Measurements from ENCODE around the gene GUCY1A1.

Gene GUCY1A1

DNA sequence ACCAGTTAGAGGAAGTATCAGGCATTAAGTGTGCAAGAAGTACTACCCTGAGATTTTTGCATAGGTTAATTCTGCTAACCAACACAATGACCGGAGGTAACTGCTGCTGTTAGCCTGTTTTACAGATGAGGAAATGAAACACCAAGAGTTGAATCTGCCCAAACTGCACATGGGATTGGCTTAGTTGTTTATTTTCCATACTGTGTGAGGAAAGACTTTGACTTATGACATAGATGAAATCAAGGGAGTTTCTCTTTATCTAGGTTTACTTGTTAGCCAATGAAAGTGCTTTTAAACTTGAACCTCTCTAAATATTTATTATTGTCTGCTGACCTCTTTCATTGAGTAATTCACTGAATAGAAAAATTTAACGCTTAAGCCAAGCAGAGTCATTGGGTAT, 102.4 kb downstream of the GUCY1A1 start:
- no peak for ATAC-seq

DNA sequence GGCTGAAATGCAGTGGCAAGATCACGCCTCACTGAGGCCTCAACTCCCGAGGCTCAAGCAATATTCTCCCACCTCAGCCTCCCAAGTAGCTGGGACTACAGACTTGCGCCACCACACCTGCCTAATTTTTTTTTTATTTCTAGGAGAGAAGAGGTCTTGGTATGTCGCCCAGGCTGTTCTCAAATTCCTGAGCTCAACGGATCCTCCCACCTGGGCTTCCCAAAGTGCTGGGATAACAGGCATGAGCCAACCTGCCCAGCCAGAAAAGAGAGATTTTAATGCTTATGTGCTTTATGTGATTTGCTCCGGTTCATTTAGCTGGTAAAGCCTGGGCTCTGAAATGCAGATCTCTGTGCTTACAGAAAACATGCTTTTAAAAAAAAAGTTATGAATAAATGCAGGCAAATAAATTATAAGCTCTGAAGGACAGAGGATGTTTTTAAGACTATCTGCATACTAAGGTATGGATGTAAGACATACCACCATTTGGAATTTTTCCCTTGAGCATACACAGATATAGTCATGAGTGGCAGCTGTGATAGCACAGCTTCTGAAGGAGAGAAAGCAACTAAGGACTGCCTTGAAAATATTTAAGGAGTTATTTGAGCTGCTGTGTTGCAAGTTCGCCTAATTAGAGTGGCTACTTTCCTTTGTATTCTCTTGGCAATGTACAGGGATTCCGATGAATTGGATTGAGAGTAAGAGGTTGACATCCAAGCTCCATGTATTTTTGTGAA, 106.0 kb downstream of the GUCY1A1 start:
- ATAC-seq: no peak
- TF ChIP-seq, protein P1, sequence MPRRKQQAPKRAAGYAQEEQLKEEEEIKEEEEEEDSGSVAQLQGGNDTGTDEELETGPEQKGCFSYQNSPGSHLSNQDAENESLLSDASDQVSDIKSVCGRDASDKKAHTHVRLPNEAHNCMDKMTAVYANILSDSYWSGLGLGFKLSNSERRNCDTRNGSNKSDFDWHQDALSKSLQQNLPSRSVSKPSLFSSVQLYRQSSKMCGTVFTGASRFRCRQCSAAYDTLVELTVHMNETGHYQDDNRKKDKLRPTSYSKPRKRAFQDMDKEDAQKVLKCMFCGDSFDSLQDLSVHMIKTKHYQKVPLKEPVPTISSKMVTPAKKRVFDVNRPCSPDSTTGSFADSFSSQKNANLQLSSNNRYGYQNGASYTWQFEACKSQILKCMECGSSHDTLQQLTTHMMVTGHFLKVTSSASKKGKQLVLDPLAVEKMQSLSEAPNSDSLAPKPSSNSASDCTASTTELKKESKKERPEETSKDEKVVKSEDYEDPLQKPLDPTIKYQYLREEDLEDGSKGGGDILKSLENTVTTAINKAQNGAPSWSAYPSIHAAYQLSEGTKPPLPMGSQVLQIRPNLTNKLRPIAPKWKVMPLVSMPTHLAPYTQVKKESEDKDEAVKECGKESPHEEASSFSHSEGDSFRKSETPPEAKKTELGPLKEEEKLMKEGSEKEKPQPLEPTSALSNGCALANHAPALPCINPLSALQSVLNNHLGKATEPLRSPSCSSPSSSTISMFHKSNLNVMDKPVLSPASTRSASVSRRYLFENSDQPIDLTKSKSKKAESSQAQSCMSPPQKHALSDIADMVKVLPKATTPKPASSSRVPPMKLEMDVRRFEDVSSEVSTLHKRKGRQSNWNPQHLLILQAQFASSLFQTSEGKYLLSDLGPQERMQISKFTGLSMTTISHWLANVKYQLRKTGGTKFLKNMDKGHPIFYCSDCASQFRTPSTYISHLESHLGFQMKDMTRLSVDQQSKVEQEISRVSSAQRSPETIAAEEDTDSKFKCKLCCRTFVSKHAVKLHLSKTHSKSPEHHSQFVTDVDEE (CRISPR knock-in tag; IDR thresholded peaks at IDR 0.05): no peak
- TF ChIP-seq TOX (CRISPR knock-in tag; IDR thresholded peaks at IDR 0.05; ENCODE audit: borderline replicate concordance): no peak
- TF ChIP-seq ZNF8 (CRISPR knock-in tag; IDR thresholded peaks at IDR 0.05): no peak
- TF ChIP-seq GLIS3 (CRISPR knock-in tag; IDR thresholded peaks at IDR 0.05): no peak
- TF ChIP-seq BACH2 (CRISPR knock-in tag; IDR thresholded peaks at IDR 0.05; ENCODE audit: borderline replicate concordance): no peak
- TF ChIP-seq, protein P2, sequence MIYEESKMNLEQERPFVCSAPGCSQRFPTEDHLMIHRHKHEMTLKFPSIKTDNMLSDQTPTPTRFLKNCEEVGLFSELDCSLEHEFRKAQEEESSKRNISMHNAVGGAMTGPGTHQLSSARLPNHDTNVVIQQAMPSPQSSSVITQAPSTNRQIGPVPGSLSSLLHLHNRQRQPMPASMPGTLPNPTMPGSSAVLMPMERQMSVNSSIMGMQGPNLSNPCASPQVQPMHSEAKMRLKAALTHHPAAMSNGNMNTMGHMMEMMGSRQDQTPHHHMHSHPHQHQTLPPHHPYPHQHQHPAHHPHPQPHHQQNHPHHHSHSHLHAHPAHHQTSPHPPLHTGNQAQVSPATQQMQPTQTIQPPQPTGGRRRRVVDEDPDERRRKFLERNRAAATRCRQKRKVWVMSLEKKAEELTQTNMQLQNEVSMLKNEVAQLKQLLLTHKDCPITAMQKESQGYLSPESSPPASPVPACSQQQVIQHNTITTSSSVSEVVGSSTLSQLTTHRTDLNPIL (CRISPR knock-in tag; IDR thresholded peaks at IDR 0.05; ENCODE audit: low read depth): no peak
- TF ChIP-seq TCF4 (CRISPR knock-in tag; IDR thresholded peaks at IDR 0.05; ENCODE audit: borderline replicate concordance): no peak

More for the DNA sequence above, 102.4 kb downstream of the GUCY1A1 start:
- TF ChIP-seq TCF4 (CRISPR knock-in tag; IDR thresholded peaks at IDR 0.05; ENCODE audit: borderline replicate concordance): no peak
- TF ChIP-seq, protein P3, sequence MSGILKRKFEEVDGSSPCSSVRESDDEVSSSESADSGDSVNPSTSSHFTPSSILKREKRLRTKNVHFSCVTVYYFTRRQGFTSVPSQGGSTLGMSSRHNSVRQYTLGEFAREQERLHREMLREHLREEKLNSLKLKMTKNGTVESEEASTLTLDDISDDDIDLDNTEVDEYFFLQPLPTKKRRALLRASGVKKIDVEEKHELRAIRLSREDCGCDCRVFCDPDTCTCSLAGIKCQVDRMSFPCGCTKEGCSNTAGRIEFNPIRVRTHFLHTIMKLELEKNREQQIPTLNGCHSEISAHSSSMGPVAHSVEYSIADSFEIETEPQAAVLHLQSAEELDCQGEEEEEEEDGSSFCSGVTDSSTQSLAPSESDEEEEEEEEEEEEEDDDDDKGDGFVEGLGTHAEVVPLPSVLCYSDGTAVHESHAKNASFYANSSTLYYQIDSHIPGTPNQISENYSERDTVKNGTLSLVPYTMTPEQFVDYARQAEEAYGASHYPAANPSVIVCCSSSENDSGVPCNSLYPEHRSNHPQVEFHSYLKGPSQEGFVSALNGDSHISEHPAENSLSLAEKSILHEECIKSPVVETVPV (CRISPR knock-in tag; IDR thresholded peaks at IDR 0.05): no peak
- TF ChIP-seq CSDC2 (CRISPR knock-in tag; IDR thresholded peaks at IDR 0.05): no peak
- TF ChIP-seq ZNF565 (CRISPR knock-in tag; conservative IDR thresholded peaks at IDR 0.05; ENCODE audit: low read depth): no peak
- TF ChIP-seq ESRRG (CRISPR knock-in tag; IDR thresholded peaks at IDR 0.05): no peak
- no peak for TF ChIP-seq ZFP3 (CRISPR knock-in tag; IDR thresholded peaks at IDR 0.05)
- no peak for TF ChIP-seq GLIS3 (CRISPR knock-in tag; IDR thresholded peaks at IDR 0.05)
- no peak for TF ChIP-seq SNAI2 (CRISPR knock-in tag; IDR thresholded peaks at IDR 0.05)
- no peak for TF ChIP-seq OSR1 (CRISPR knock-in tag; IDR thresholded peaks at IDR 0.05)
- TF ChIP-seq BACH2 (CRISPR knock-in tag; IDR thresholded peaks at IDR 0.05; ENCODE audit: borderline replicate concordance): no peak
- TF ChIP-seq ISL1 (CRISPR knock-in tag; IDR thresholded peaks at IDR 0.05): no peak
- TF ChIP-seq, protein P1 (CRISPR knock-in tag; IDR thresholded peaks at IDR 0.05): no peak
- TF ChIP-seq RARB (CRISPR knock-in tag; IDR thresholded peaks at IDR 0.05): no peak
- no peak for TF ChIP-seq ZNF8 (CRISPR knock-in tag; IDR thresholded peaks at IDR 0.05)
- TF ChIP-seq, protein P4, sequence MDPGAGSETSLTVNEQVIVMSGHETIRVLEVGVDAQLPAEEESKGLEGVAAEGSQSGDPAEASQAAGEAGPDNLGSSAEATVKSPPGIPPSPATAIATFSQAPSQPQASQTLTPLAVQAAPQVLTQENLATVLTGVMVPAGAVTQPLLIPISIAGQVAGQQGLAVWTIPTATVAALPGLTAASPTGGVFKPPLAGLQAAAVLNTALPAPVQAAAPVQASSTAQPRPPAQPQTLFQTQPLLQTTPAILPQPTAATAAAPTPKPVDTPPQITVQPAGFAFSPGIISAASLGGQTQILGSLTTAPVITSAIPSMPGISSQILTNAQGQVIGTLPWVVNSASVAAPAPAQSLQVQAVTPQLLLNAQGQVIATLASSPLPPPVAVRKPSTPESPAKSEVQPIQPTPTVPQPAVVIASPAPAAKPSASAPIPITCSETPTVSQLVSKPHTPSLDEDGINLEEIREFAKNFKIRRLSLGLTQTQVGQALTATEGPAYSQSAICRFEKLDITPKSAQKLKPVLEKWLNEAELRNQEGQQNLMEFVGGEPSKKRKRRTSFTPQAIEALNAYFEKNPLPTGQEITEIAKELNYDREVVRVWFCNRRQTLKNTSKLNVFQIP (CRISPR knock-in tag; IDR thresholded peaks at IDR 0.05; ENCODE audit: borderline replicate concordance, low read depth): no peak
- no peak for TF ChIP-seq TOX (CRISPR knock-in tag; IDR thresholded peaks at IDR 0.05; ENCODE audit: borderline replicate concordance)
- TF ChIP-seq ZFP30 (CRISPR knock-in tag; IDR thresholded peaks at IDR 0.05): no peak
- TF ChIP-seq ZC3H10 (CRISPR knock-in tag; IDR thresholded peaks at IDR 0.05): no peak
- TF ChIP-seq ZNF70 (CRISPR knock-in tag; IDR thresholded peaks at IDR 0.05): no peak

Measured in SK-N-SH treated with all-trans-retinoic acid at 6 μM for 48 hours (cell line).